CD4-positive, alpha-beta T cell (primary cell): ENCODE measurements around the gene VSIG10. TPM values are rescaled to one million over a fixed set of nuclear protein-coding genes. Genes with fewer than 3 reads are reported as not detected.
A peak's percentile ranks its signal among the peaks of the same experiment; 100 is the strongest.

ENCODE experiments used
- ATAC-seq: fragments of 200-7000 bp; cut with Tn5 transposase; one replicate; pipeline ENCODE4 v1.10.0; 2022; ENCODE audit warnings: mild to moderate bottlenecking; ENCODE audit not compliant: poor library complexity
- CTCF ChIA-PET: fragments of 350-600 bp; sonication (Branson Sonifier 250); formaldehyde crosslinking; loops from one replicate; lab custom pipeline; 2021; ENCODE audit warnings: antibody characterized with exemption, inconsistent platforms; lab: Charles Lee
- POLR2A ChIA-PET: fragments of 350-600 bp; sonication (Branson Sonifier 250); formaldehyde crosslinking; loops from one replicate; lab custom pipeline; 2021; ENCODE audit warnings: antibody characterized with exemption, inconsistent platforms; lab: Charles Lee
- DNase-seq, 14 experiments: peaks; one replicate each; pipeline ENCODE4 v3.0.0-alpha.2; 2013 to 2020; ENCODE audit warnings: mixed read lengths in 2 of 14
- H3K27ac ChIP-seq, 2 donors: one replicate each; pipeline versions ENCODE4 v1.5.1 to v1.7.0; 2013; ENCODE audit warnings: low read length in 2 of 2, low read depth in 1 of 2, mild to moderate bottlenecking in 1 of 2
- H3K27me3 ChIP-seq, 2 experiments: 1 replicate in 1 of 2; 2 replicates in 1 of 2; pipeline versions ENCODE4 v1.6.1 to v1.7.0; 2013; ENCODE audit warnings: low read length in 2 of 2, control low read depth in 1 of 2, mild to moderate bottlenecking in 1 of 2, moderate library complexity in 1 of 2; ENCODE audit not compliant: insufficient read depth in 2 of 2, control insufficient read depth in 1 of 2
- H3K36me3 ChIP-seq: one replicate; pipeline ENCODE4 v1.6.1; 2013; ENCODE audit warnings: low read length, control low read depth; ENCODE audit not compliant: insufficient read depth
- H3K4me1 ChIP-seq: one replicate; pipeline ENCODE4 v1.6.1; 2013; ENCODE audit warnings: low read length, control low read depth; ENCODE audit not compliant: insufficient read depth
- H3K4me3 ChIP-seq: one replicate; pipeline ENCODE4 v1.5.1; 2013; ENCODE audit warnings: mild to moderate bottlenecking, low read length, moderate library complexity
- H3K9me3 ChIP-seq, 2 experiments: 1 replicate in 1 of 2; 2 replicates in 1 of 2; pipeline versions ENCODE4 v1.6.1 to v1.7.0; 2013; ENCODE audit warnings: low read length in 2 of 2, mild to moderate bottlenecking in 2 of 2, control low read depth in 1 of 2, moderate library complexity in 1 of 2; ENCODE audit not compliant: control insufficient read depth in 1 of 2, insufficient read depth in 1 of 2
- H3K27ac Mint-ChIP-seq: one replicate; pipeline ENCODE4 v1.8.0; 2020; ENCODE audit warnings: mixed read lengths
- H3K27me3 Mint-ChIP-seq: one replicate; pipeline ENCODE4 v1.8.0; 2021; ENCODE audit warnings: mixed read lengths
- H3K36me3 Mint-ChIP-seq: one replicate; pipeline ENCODE4 v1.8.0; 2021; ENCODE audit warnings: low read depth, mixed read lengths
- H3K4me1 Mint-ChIP-seq: one replicate; pipeline ENCODE4 v1.8.0; 2021; ENCODE audit warnings: low read depth, mixed read lengths
- H3K4me3 Mint-ChIP-seq: one replicate; pipeline ENCODE4 v1.8.0; 2020; ENCODE audit warnings: mild to moderate bottlenecking, mixed read lengths
- H3K9me3 Mint-ChIP-seq: one replicate; pipeline ENCODE4 v1.8.0; 2020; ENCODE audit warnings: mixed read lengths
- CTCF ChIP-seq: fragments of 200-600 bp; IDR thresholded peaks from one replicate; pipeline ENCODE4 v1.8.0; 2022; ENCODE audit warnings: antibody characterized with exemption, mild to moderate bottlenecking
- intact Hi-C, 2 experiments: fragments of 100-400 bp; cut with DNase I in 1 of 2; cut with micrococcal nuclease in 1 of 2; formaldehyde crosslinking; loops; one replicate each; pipeline versions ENCODE4 v1.15.1 to v1.9.0; 2023 to 2025; cut with DNase I, micrococcal nuclease
- total RNA-seq, 174 experiments: library from RNA in 2 of 174; stranded (reverse) in 2 of 174; gene quantifications; one replicate each; pipeline ENCODE4 v1.2.3 and lab custom pipeline; 2021 to 2026

VSIG10 gene
- total RNA-seq, 2 experiments from 2014 or later, result 2.2 TPM

DNA sequence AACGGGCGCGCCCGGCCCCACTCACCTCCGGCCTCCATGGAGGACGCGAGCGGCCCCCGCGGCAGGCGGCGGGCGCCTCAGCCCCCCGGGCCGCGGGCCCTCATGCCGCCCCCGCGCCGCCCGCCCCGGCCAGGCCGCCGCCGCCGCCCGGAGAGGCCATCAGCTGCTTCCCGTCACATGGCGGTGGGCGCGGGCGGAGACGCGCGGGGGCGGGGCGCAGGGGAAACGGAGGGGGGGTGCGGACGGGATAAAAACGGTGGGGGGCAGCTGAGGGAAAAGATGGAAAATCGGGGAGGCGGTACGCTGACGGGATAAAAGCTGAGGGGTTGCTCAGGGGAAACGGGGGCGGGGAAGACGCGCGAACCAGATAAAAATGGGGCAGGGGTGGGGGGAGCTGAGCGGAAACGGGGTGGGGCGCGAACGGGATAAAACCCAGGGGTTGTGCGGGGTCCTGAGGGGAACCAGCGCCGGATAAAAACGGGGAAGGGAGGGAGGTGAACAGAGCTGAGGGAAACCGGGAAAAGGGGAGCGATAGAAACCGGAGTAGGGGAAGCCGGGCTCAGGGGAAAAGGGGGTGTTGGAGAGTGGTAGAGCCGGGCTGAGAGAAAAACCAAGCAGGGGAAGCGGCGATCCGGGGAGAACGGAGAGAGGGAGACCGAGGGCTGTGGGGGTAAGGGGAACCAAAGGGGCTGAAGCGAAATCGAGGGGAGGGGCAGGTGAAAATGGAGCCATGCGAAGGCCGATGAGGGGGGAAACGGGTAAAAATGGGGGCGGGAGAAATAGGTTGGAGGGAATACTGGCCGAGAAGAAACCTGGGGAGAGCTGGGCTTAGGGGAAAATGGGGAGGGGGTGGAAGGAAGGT is 42.6 kb downstream of the VSIG10 start, which contains the start of gene WSB2:
Gene WSB2 (minus strand): TSS at position 169 of the 862 bp plus-strand sequence. CDS start 131 bp downstream, at position 38.
- peak within 1 kb of the TSS; percentile 84 for H3K4me3 ChIP-seq
- intact Hi-C loops, result loop anchor here in 1 of 2 experiments (5.0 kb wide), 2 partner anchors 76 to 316 kb away; partner anchors contain the start of genes PEBP1 and SUDS3
- no peaks in the 10 kb centered on the region for H3K9me3 ChIP-seq
- H3K4me1 Mint-ChIP-seq, result peaks cover 51% of the 10 kb centered on the region
- ChIA-PET CTCF (interaction anchor here (0.7 to 1.7 kb wide), 2 partner anchors 96 to 315 kb away, joined by 3 to 7 read pairs; partner anchors contain the start of gene SUDS3), POLR2A (interaction anchor here (0.9 to 2.6 kb wide), 6 partner anchors 13 to 312 kb away, joined by 3 to 28 read pairs (median 4); partner anchors contain the start of genes PEBP1, RFC5 and TAOK3)
- H3K4me3 Mint-ChIP-seq, result peak within 1 kb of the TSS; percentile 99
- H3K36me3 ChIP-seq, result no peaks in the 10 kb centered on the region
- ATAC-seq, result peak; percentile 41
- H3K27me3 ChIP-seq, result no peaks in the 10 kb centered on the region
- H3K9me3 Mint-ChIP-seq, result no peaks in the 10 kb centered on the region
- peaks cover 30% of the 10 kb centered on the region for H3K4me1 ChIP-seq
- no peak for TF ChIP-seq CTCF
- H3K27me3 Mint-ChIP-seq, result peaks cover 4% of the 10 kb centered on the region
- H3K27ac ChIP-seq, result peak within 1 kb of the TSS; percentile 61 to 85
- peak; percentile 16 to 70 (median 42) for DNase-seq
- H3K27ac Mint-ChIP-seq, result peak within 1 kb of the TSS; percentile 90
- peaks cover 24% of the 10 kb centered on the region for H3K36me3 Mint-ChIP-seq

DNA sequence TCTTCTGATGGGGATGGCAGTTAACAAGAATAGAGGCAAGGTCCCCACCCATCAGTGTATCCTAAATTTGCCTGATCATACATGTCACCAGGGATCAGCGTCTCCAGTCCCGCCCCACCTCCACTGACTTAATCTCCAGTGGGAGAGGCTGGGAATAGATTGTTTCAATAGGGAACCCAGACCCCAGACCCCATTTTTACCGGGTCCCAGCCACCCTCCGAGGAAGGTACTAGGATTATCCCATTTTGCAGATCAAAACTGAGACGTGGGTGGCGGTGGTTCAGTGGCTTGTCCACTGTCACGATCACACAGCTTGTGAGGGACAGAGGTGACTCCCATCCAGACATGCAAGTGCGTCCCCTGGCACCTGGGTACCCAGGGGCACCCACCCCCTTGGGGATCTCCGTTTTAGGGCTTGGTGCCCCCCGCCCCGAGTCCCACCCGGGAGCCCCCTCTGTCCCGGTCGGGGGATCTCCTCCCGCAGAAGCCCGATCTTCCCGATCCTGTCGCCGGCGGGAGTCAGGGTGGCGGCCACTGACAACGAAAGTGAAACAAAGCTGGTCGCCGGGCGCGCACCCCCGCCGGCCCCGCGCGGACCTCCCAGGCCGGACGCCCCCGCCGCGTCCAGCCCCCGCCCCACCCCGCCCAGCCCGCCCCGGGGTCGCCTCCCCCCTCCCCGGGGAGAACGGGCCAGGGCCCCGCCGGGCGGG is 43.4 kb downstream of the VSIG10 start:
- CTCF ChIA-PET, result no interaction called here
- H3K4me3 ChIP-seq, result peak overlapping the region; percentile 74

More for the DNA sequence above, 43.4 kb downstream of the VSIG10 start:
- TF ChIP-seq CTCF, result no peak
- POLR2A ChIA-PET, result interaction anchor here (0.9 to 2.6 kb wide), 7 partner anchors 12 to 313 kb away, joined by 3 to 28 read pairs (median 4); partner anchors contain the start of genes PEBP1, RFC5 and TAOK3
- Histone ChIP-seq H3K9me3 (no peaks in the 10 kb centered on the region), H3K36me3 (no peaks in the 10 kb centered on the region), H3K4me1 (peaks cover 32% of the 10 kb centered on the region), H3K27ac (peak overlapping the region; percentile 61 to 85), H3K27me3 (no peaks in the 10 kb centered on the region)
- peaks cover 2% of the 10 kb centered on the region for H3K27me3 Mint-ChIP-seq
- no peaks in the 10 kb centered on the region for H3K9me3 Mint-ChIP-seq
- peak; percentile 25 for ATAC-seq
- peaks cover 24% of the 10 kb centered on the region for H3K36me3 Mint-ChIP-seq
- H3K4me1 Mint-ChIP-seq, result peaks cover 52% of the 10 kb centered on the region
- peak overlapping the region; percentile 92 for H3K4me3 Mint-ChIP-seq
- DNase-seq, result peak in 11 of 14 experiments; percentile 2 to 63 (median 22)
- peak overlapping the region; percentile 90 for H3K27ac Mint-ChIP-seq
- intact Hi-C loops, result loop anchor here in 1 of 2 experiments (5.0 kb wide), 2 partner anchors 77 to 317 kb away; partner anchors contain the start of genes PEBP1 and SUDS3
